Fibroblast of lung (primary cell): ENCODE data around the gene GPR137C. TPM values are rescaled to one million over a fixed set of nuclear protein-coding genes. Genes with fewer than 3 reads are reported as not detected.

Source experiments
- DNase-seq, 2 donors: peaks; one replicate each; pipeline versions ENCODE4 v3.0.0 to v3.0.0-alpha.2; 2010; ENCODE audit warnings: low read depth in 2 of 2
- H2AFZ ChIP-seq: 2 replicates; pipeline ENCODE4 v1.5.1; 2012; ENCODE audit warnings: low read length, control low read depth, inconsistent platforms
- H3K27ac ChIP-seq: 2 replicates; pipeline ENCODE4 v1.5.1; 2011; ENCODE audit warnings: low read length, control low read depth; ENCODE audit not compliant: insufficient read depth
- H3K27me3 ChIP-seq: 2 replicates; pipeline ENCODE4 v1.5.1; 2011; ENCODE audit warnings: mild to moderate bottlenecking, low read length; ENCODE audit not compliant: control insufficient read depth, insufficient read depth
- H3K36me3 ChIP-seq: 2 replicates; pipeline ENCODE4 v1.5.1; 2011; ENCODE audit warnings: low read length; ENCODE audit not compliant: control insufficient read depth, insufficient read depth
- H3K4me1 ChIP-seq: 2 replicates; pipeline ENCODE4 v1.5.1; 2011; ENCODE audit warnings: low read length; ENCODE audit not compliant: control insufficient read depth, insufficient read depth; ENCODE audit errors: extremely low read depth
- H3K4me2 ChIP-seq: 2 replicates; pipeline ENCODE4 v1.5.1; 2011; ENCODE audit warnings: low read length, control low read depth; ENCODE audit not compliant: insufficient read depth; ENCODE audit errors: extremely low read depth
- H3K4me3 ChIP-seq, 4 experiments: fragments of 200-600 bp in 1 of 4; sonication (generic) in 1 of 4; replicated peaks in 1 of 4; 2 replicates each; pipeline ENCODE4 v1.5.1; 2011 to 2016; ENCODE audit warnings: low read length in 4 of 4, low read depth in 3 of 4, mild to moderate bottlenecking in 3 of 4, control low read depth in 2 of 4, inconsistent platforms in 1 of 4, mixed read lengths in 1 of 4; ENCODE audit not compliant: insufficient read depth in 1 of 4; ENCODE audit errors: control extremely low read depth in 1 of 4
- H3K79me2 ChIP-seq: 2 replicates; pipeline ENCODE4 v1.5.1; 2012; ENCODE audit warnings: mild to moderate bottlenecking, low read length, inconsistent platforms; ENCODE audit not compliant: control insufficient read depth, insufficient read depth
- H3K9ac ChIP-seq: 2 replicates; pipeline ENCODE4 v1.5.1; 2011; ENCODE audit warnings: mild to moderate bottlenecking, low read length, control low read depth; ENCODE audit not compliant: insufficient read depth
- H3K9me3 ChIP-seq: 2 replicates; pipeline ENCODE4 v1.5.1; 2012; ENCODE audit warnings: low read depth, low read length; ENCODE audit not compliant: control insufficient read depth, insufficient read depth
- H4K20me1 ChIP-seq: 2 replicates; pipeline ENCODE4 v1.5.1; 2011; ENCODE audit warnings: low read length; ENCODE audit not compliant: control insufficient read depth, insufficient read depth; ENCODE audit errors: extremely low read depth
- EZH2 ChIP-seq: IDR thresholded peaks from 2 replicates; pipeline ENCODE4 v1.5.1; 2012; ENCODE audit warnings: low read length, control low read depth, mild to moderate bottlenecking; ENCODE audit errors: missing control alignments
- polyA plus RNA-seq, 2 donors: library from polyadenylated mRNA; depleted of rRNA in 1 of 2; stranded (reverse) in 1 of 2; unstranded in 1 of 2; fragments of >200 nt; gene quantifications; 2 replicates each; pipeline ENCODE4 v1.2.1, GENCODE V29; 2011 to 2012; ENCODE audit warnings: missing spikeins in 1 of 2
- total RNA-seq: library from RNA; depleted of rRNA; stranded (reverse); fragments of >200 nt; gene quantifications from 2 replicates; pipeline ENCODE4 v1.2.1, GENCODE V29; 2014
- TF ChIP-seq, protein P1 (sequence below), 2 donors: IDR thresholded peaks in 1 of 2; conservative IDR thresholded peaks in 1 of 2; 1 replicate in 1 of 2; 2 replicates in 1 of 2; pipeline ENCODE4 v1.5.1; 2011 to 2012; ENCODE audit warnings: low read length in 2 of 2, control low read depth in 1 of 2, inconsistent platforms in 1 of 2, low read depth in 1 of 2, mild to moderate bottlenecking in 1 of 2

The GPR137C gene
- total and polyA plus RNA-seq, 2 donors (not counting 1 experiment from before 2014, with no cell fraction given) = 0.37 to 0.50 TPM

DNA sequence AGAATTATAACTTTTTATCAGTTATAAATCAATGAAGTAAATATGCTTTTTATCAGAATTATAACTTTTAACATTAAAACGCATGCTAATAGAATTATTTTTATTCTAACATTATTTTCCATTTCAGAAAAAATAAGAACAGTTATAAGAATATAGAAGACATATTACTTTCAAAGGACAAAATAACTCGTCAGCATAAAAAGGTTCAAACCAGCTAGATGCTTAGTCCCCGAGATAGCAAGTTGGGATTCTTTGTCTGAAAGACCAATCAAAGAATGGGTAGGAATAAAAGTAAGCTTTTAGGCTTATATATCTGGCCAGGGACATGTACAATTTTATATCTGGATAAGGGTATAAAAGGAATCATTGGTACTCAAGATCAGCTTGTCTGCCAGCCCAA is 66.0 kb downstream of the GPR137C start:
- no peak overlapping the region for H3K4me2 ChIP-seq
- H3K27ac ChIP-seq = no peak overlapping the region
- H4K20me1 ChIP-seq = no peaks in the 10 kb centered on the region
- no peaks in the 10 kb centered on the region for H3K4me1 ChIP-seq
- H3K27me3 ChIP-seq = no peaks in the 10 kb centered on the region
- H3K79me2 ChIP-seq = no peaks in the 10 kb centered on the region
- TF ChIP-seq, protein P1, sequence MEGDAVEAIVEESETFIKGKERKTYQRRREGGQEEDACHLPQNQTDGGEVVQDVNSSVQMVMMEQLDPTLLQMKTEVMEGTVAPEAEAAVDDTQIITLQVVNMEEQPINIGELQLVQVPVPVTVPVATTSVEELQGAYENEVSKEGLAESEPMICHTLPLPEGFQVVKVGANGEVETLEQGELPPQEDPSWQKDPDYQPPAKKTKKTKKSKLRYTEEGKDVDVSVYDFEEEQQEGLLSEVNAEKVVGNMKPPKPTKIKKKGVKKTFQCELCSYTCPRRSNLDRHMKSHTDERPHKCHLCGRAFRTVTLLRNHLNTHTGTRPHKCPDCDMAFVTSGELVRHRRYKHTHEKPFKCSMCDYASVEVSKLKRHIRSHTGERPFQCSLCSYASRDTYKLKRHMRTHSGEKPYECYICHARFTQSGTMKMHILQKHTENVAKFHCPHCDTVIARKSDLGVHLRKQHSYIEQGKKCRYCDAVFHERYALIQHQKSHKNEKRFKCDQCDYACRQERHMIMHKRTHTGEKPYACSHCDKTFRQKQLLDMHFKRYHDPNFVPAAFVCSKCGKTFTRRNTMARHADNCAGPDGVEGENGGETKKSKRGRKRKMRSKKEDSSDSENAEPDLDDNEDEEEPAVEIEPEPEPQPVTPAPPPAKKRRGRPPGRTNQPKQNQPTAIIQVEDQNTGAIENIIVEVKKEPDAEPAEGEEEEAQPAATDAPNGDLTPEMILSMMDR (conservative IDR thresholded peaks at IDR 0.05 in 1 of 2, IDR thresholded peaks at IDR 0.05 in 1 of 2; ENCODE audit: low read depth in 1 of 2, low read length in 2 of 2) = no peak
- no peak for TF ChIP-seq EZH2
- H3K4me3 ChIP-seq = no peak overlapping the region
- no peaks in the 10 kb centered on the region for H3K9me3 ChIP-seq
- no peaks in the 10 kb centered on the region for H3K36me3 ChIP-seq
- no peak overlapping the region for H3K9ac ChIP-seq
- no peak for DNase-seq
- H2AFZ ChIP-seq = no peak overlapping the region

DNA sequence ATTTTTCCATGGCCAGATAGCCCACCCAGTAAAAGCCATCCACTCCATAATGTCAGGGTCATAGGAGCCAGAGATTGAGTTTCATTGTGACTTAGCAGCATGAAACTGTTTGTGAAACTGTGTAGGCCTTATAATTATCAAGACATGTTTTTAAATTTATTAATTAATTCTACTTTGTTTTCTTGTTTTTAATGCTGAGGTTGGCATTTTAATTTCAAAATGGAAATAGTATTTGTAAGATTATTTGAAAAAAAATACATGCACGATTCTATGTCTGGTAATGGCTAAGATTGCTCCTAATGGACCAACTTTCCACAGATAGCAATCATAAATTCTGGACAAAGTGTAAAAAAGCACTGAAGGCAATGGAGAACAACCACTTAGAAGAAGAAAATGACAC is 67.1 kb downstream of the GPR137C start:
- no peak overlapping the region for H2AFZ ChIP-seq
- no peaks in the 10 kb centered on the region for H3K27me3 ChIP-seq
- TF ChIP-seq, protein P1 (conservative IDR thresholded peaks at IDR 0.05 in 1 of 2, IDR thresholded peaks at IDR 0.05 in 1 of 2; ENCODE audit: low read depth in 1 of 2, low read length in 2 of 2) = no peak
- TF ChIP-seq EZH2 = no peak
- no peaks in the 10 kb centered on the region for H3K36me3 ChIP-seq
- no peak overlapping the region for H3K4me2 ChIP-seq
- no peaks in the 10 kb centered on the region for H3K4me1 ChIP-seq
- H3K9me3 ChIP-seq = no peaks in the 10 kb centered on the region
- H4K20me1 ChIP-seq = no peaks in the 10 kb centered on the region
- H3K9ac ChIP-seq = no peak overlapping the region
- H3K27ac ChIP-seq = no peak overlapping the region
- no peak overlapping the region for H3K4me3 ChIP-seq
- DNase-seq = no peak
- no peaks in the 10 kb centered on the region for H3K79me2 ChIP-seq

DNA sequence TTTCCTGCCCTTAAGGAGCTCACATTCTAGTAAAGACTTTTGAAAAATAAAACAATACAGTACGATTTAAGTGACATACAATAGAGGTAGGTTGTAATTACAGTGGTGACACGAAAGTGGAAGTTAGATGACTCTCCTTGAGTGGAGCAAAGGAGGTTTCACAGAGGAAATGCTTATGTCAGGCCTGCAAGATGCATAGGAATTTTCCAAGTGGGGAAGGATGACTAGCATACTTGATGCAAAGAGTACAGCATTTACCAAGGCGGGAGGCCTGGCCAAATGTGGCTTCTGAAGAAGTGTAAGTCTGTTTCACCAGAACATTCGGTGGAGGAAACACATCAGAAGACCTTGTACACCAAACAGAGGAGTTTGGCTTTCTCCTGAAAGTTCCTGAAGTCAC is 87.5 kb downstream of the GPR137C start:
- no peaks in the 10 kb centered on the region for H3K79me2 ChIP-seq
- no peaks in the 10 kb centered on the region for H3K27me3 ChIP-seq
- no peak overlapping the region for H3K4me2 ChIP-seq
- no peak for DNase-seq
- no peak overlapping the region for H3K27ac ChIP-seq
- H3K9ac ChIP-seq = no peak overlapping the region
- H4K20me1 ChIP-seq = no peaks in the 10 kb centered on the region
- no peak overlapping the region for H3K4me3 ChIP-seq
- peaks cover 2% of the 10 kb centered on the region for H3K36me3 ChIP-seq
- H3K4me1 ChIP-seq = no peaks in the 10 kb centered on the region
- H3K9me3 ChIP-seq = no peaks in the 10 kb centered on the region
- H2AFZ ChIP-seq = no peak overlapping the region
- TF ChIP-seq, protein P1 (conservative IDR thresholded peaks at IDR 0.05 in 1 of 2, IDR thresholded peaks at IDR 0.05 in 1 of 2; ENCODE audit: low read depth in 1 of 2, low read length in 2 of 2) = no peak
- no peak for TF ChIP-seq EZH2
